ENCODE data around the gene CCDC33. TPM values are rescaled to one million over a fixed set of nuclear protein-coding genes. Genes with fewer than 3 reads are reported as not detected.

CCDC33 gene
- total and polyA plus RNA-seq, 2 experiments from 2014 or later: 0.63 to 0.86 TPM

GRCh38 chr15:74214324-74215021, 21.7 kb upstream of the CCDC33 start:
- DNase-seq (ENCODE audit: low spot score): no peak
- WGBS (ENCODE audit: low lambda C conversion rate, missing lambda C conversion rate): 77% methylated on average over 6 of the region's 6 CpGs
- no peaks in the 10 kb centered on the region for H3K9me3 ChIP-seq (ENCODE audit: low read depth)
- H3K4me1 ChIP-seq (ENCODE audit: insufficient read depth): peaks cover 10% of the 10 kb centered on the region
- no peaks in the 10 kb centered on the region for H4K20me1 ChIP-seq (ENCODE audit: insufficient read depth, poor library complexity, severe bottlenecking)
- no peak overlapping the region for H2AFZ ChIP-seq
- no peak overlapping the region for H3K4me2 ChIP-seq
- H3K27me3 ChIP-seq: no peaks in the 10 kb centered on the region
- H3K9me2 ChIP-seq (replicated peaks; ENCODE audit: insufficient read depth): no peaks in the 10 kb centered on the region
- no peaks in the 10 kb centered on the region for H3K36me3 ChIP-seq (replicated peaks; ENCODE audit: insufficient read depth, low read depth)
- no peaks in the 10 kb centered on the region for H3K79me2 ChIP-seq
- TF ChIP-seq EZH2 (IDR thresholded peaks at IDR 0.05; ENCODE audit: borderline replicate concordance): no peak
- no peak overlapping the region for H3K4me3 ChIP-seq
- peak overlapping the region; percentile 25 for H3K27ac ChIP-seq

GRCh38 chr15:74215958-74216357, 20.2 kb upstream of the CCDC33 start:
- Histone ChIP-seq H3K4me1 (ENCODE audit: insufficient read depth) (peaks cover 4% of the 10 kb centered on the region), H4K20me1 (ENCODE audit: insufficient read depth, poor library complexity, severe bottlenecking) (no peaks in the 10 kb centered on the region), H3K4me2 (no peak overlapping the region), H3K27ac (no peak overlapping the region), H3K27me3 (no peaks in the 10 kb centered on the region), H2AFZ (no peak overlapping the region), H3K36me3 (replicated peaks; ENCODE audit: insufficient read depth, low read depth) (no peaks in the 10 kb centered on the region), H3K79me2 (no peaks in the 10 kb centered on the region), H3K9me3 (ENCODE audit: low read depth) (no peaks in the 10 kb centered on the region), H3K4me3 (no peak overlapping the region), H3K9me2 (replicated peaks; ENCODE audit: insufficient read depth) (no peaks in the 10 kb centered on the region)
- 88% methylated on average over 8 of the region's 8 CpGs for WGBS (ENCODE audit: low lambda C conversion rate, missing lambda C conversion rate)
- DNase-seq (ENCODE audit: low spot score): no peak
- TF ChIP-seq CTCF (IDR thresholded peaks at IDR 0.05; ENCODE audit: poor library complexity): no peak
- no peak for TF ChIP-seq EZH2phosphoT487 (IDR thresholded peaks at IDR 0.05; ENCODE audit: low read depth, severe bottlenecking, unreplicated experiment)
- TF ChIP-seq EZH2 (IDR thresholded peaks at IDR 0.05; ENCODE audit: borderline replicate concordance): no peak

GRCh38 chr15:74216949-74217348, 19.2 kb upstream of the CCDC33 start:
- 89% methylated on average over 3 of the region's 3 CpGs for WGBS (ENCODE audit: low lambda C conversion rate, missing lambda C conversion rate)
- H3K9me3 ChIP-seq (ENCODE audit: low read depth): no peaks in the 10 kb centered on the region
- no peak overlapping the region for H3K4me3 ChIP-seq
- H3K36me3 ChIP-seq (replicated peaks; ENCODE audit: insufficient read depth, low read depth): no peaks in the 10 kb centered on the region
- peaks cover 4% of the 10 kb centered on the region for H3K4me1 ChIP-seq (ENCODE audit: insufficient read depth)
- H3K27me3 ChIP-seq: no peaks in the 10 kb centered on the region
- no peaks in the 10 kb centered on the region for H3K9me2 ChIP-seq (replicated peaks; ENCODE audit: insufficient read depth)
- H4K20me1 ChIP-seq (ENCODE audit: insufficient read depth, poor library complexity, severe bottlenecking): no peaks in the 10 kb centered on the region
- no peak overlapping the region for H3K27ac ChIP-seq
- no peak for TF ChIP-seq EZH2phosphoT487 (IDR thresholded peaks at IDR 0.05; ENCODE audit: low read depth, severe bottlenecking, unreplicated experiment)
- no peak for TF ChIP-seq EZH2 (IDR thresholded peaks at IDR 0.05; ENCODE audit: borderline replicate concordance)
- no peak for TF ChIP-seq CTCF (IDR thresholded peaks at IDR 0.05; ENCODE audit: poor library complexity)
- H3K79me2 ChIP-seq: no peaks in the 10 kb centered on the region
- no peak overlapping the region for H2AFZ ChIP-seq
- no peak for DNase-seq (ENCODE audit: low spot score)
- no peak overlapping the region for H3K4me2 ChIP-seq

GRCh38 chr15:74217907-74218885, 17.9 kb upstream of the CCDC33 start:
- no peak for DNase-seq (ENCODE audit: low spot score)
- no peaks in the 10 kb centered on the region for H4K20me1 ChIP-seq (ENCODE audit: insufficient read depth, poor library complexity, severe bottlenecking)
- no peaks in the 10 kb centered on the region for H3K36me3 ChIP-seq (replicated peaks; ENCODE audit: insufficient read depth, low read depth)
- no peaks in the 10 kb centered on the region for H3K27me3 ChIP-seq
- no peak overlapping the region for H3K4me2 ChIP-seq
- TF ChIP-seq EZH2 (IDR thresholded peaks at IDR 0.05; ENCODE audit: borderline replicate concordance) (no peak), CTCF (IDR thresholded peaks at IDR 0.05; ENCODE audit: poor library complexity) (no peak), EZH2phosphoT487 (IDR thresholded peaks at IDR 0.05; ENCODE audit: low read depth, severe bottlenecking, unreplicated experiment) (no peak)
- 95% methylated on average over 15 of the region's 16 CpGs for WGBS (ENCODE audit: low lambda C conversion rate, missing lambda C conversion rate)
- no peak overlapping the region for H2AFZ ChIP-seq
- H3K4me1 ChIP-seq (ENCODE audit: insufficient read depth): peaks cover 15% of the 10 kb centered on the region
- H3K9me2 ChIP-seq (replicated peaks; ENCODE audit: insufficient read depth): no peaks in the 10 kb centered on the region
- no peak overlapping the region for H3K4me3 ChIP-seq
- no peak overlapping the region for H3K27ac ChIP-seq
- no peaks in the 10 kb centered on the region for H3K79me2 ChIP-seq
- H3K9me3 ChIP-seq (ENCODE audit: low read depth): no peaks in the 10 kb centered on the region
